Gastroesophageal sphincter (tissue), 4 donors: ENCODE measurements around the gene ZNRF3. TPM values are rescaled to one million over a fixed set of nuclear protein-coding genes. Genes with fewer than 3 reads are reported as not detected.

ENCODE experiments used
- ATAC-seq: fragments of 150-250 bp; one replicate; pipeline ENCODE4 v1.9.1; 2016; ENCODE audit warnings: mild to moderate bottlenecking, moderate library complexity
- H3K27ac ChIP-seq, 4 donors: fragments of 200-600 bp; sonication (generic) in 3 of 4; 1 replicate in 3 of 4; 2 replicates in 1 of 4; pipeline ENCODE4 v1.5.1; 2016 to 2019
- H3K27me3 ChIP-seq: fragments of 200-600 bp; sonication (generic); one replicate; pipeline ENCODE4 v1.5.1; 2019
- H3K36me3 ChIP-seq, 2 donors: fragments of 200-600 bp; sonication (generic); one replicate each; pipeline ENCODE4 v1.5.1; 2019; ENCODE audit warnings: control low read depth in 1 of 2
- H3K4me1 ChIP-seq, 3 donors: fragments of 200-600 bp; sonication (generic); 1 replicate in 2 of 3; 2 replicates in 1 of 3; pipeline ENCODE4 v1.5.1; 2016 to 2019; ENCODE audit warnings: control low read depth in 2 of 3
- H3K4me3 ChIP-seq, 2 donors: fragments of 200-600 bp; sonication (generic); one replicate each; pipeline ENCODE4 v1.5.1; 2019; ENCODE audit warnings: mild to moderate bottlenecking in 1 of 2, moderate library complexity in 1 of 2
- H3K9me3 ChIP-seq, 3 donors: fragments of 200-600 bp; sonication (generic); one replicate each; pipeline ENCODE4 v1.5.1; 2017 to 2019; ENCODE audit warnings: control low read depth in 2 of 3
- EP300 ChIP-seq: sonication (generic); formaldehyde crosslinking; IDR thresholded peaks from one replicate; pipeline ENCODE4 v1.6.1; 2017; ENCODE audit warnings: antibody characterized with exemption, mild to moderate bottlenecking
- POLR2A ChIP-seq, 2 donors: fragments of 450-650 bp; IDR thresholded peaks; one replicate each; pipeline ENCODE4 v1.6.1; 2017; ENCODE audit warnings: antibody characterized with exemption in 2 of 2, mild to moderate bottlenecking in 2 of 2, moderate library complexity in 1 of 2
- POLR2AphosphoS5 ChIP-seq: sonication (generic); formaldehyde crosslinking; IDR thresholded peaks from one replicate; pipeline ENCODE4 v1.6.1; 2017; ENCODE audit warnings: antibody characterized with exemption
- WGBS, 2 donors: methylation state at CpG; one replicate each; pipeline ENCODE4 v1.1.5; 2018; ENCODE audit warnings: low coverage in 1 of 2; 5-methylcytosine and 5-hydroxymethylcytosine counted together
- total RNA-seq, 4 donors: library from RNA; depleted of rRNA; stranded (reverse); fragments of >200 nt; gene quantifications; one replicate each; pipeline ENCODE4 v1.1.0, GENCODE V29; 2016
- TF ChIP-seq, protein P1 (sequence below), 4 experiments: fragments of 200-600 bp in 2 of 4; fragments of 450-650 bp in 2 of 4; sonication (generic) in 1 of 4; IDR thresholded peaks; one replicate each; pipeline ENCODE4 v1.5.1; 2017 to 2019; ENCODE audit warnings: antibody characterized with exemption in 4 of 4, mild to moderate bottlenecking in 2 of 4, moderate library complexity in 2 of 4

The ZNRF3 gene
- total RNA-seq, 4 donors from 2014 or later: 14.8 to 27.7 (median 19.8) TPM

DNA sequence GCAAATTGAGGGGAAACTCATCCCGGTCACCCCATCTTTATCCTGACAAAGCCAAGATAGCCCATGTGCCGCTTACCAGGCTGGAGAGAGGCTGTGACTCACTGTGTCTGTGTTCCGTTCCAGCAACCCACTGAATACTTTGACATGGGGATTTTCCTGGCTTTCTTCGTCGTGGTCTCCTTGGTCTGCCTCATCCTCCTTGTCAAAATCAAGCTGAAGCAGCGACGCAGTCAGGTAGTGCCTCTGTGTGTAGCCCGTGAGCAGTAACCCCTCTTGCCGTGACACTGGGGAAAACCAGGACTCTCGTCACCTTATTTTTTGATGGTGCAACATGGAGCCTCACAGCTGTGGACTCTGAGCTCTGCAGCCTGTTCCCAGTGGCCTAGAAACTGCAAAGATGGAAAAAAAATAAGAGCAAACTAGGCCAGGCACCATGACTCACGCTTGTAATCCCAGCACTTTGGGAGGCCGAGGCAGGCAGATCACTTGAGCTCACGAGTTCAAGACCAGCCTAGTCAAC is 161.3 kb downstream of the ZNRF3 start:
- 64 to 71% methylated on average over 5 to 12 of the region's 13 CpGs for WGBS, 2 donors
- peaks cover 0 to 67% of the 10 kb centered on the region in 2 donors for H3K36me3 ChIP-seq
- TF ChIP-seq POLR2AphosphoS5: no peak
- TF ChIP-seq EP300: no peak
- no peak for TF ChIP-seq POLR2A (IDR thresholded peaks at IDR 0.05)
- TF ChIP-seq, protein P1, sequence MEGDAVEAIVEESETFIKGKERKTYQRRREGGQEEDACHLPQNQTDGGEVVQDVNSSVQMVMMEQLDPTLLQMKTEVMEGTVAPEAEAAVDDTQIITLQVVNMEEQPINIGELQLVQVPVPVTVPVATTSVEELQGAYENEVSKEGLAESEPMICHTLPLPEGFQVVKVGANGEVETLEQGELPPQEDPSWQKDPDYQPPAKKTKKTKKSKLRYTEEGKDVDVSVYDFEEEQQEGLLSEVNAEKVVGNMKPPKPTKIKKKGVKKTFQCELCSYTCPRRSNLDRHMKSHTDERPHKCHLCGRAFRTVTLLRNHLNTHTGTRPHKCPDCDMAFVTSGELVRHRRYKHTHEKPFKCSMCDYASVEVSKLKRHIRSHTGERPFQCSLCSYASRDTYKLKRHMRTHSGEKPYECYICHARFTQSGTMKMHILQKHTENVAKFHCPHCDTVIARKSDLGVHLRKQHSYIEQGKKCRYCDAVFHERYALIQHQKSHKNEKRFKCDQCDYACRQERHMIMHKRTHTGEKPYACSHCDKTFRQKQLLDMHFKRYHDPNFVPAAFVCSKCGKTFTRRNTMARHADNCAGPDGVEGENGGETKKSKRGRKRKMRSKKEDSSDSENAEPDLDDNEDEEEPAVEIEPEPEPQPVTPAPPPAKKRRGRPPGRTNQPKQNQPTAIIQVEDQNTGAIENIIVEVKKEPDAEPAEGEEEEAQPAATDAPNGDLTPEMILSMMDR (IDR thresholded peaks at IDR 0.05): no peak
- peaks cover 0 to 28% (median 0%) of the 10 kb centered on the region in 3 donors for H3K4me1 ChIP-seq
- peak overlapping the region in 3 of 4 donors; percentile 32 to 62 (median 45) for H3K27ac ChIP-seq
- H3K4me3 ChIP-seq: no peak overlapping the region
- H3K27me3 ChIP-seq: no peaks in the 10 kb centered on the region
- ATAC-seq: peak; percentile 42
- no peaks in the 10 kb centered on the region for H3K9me3 ChIP-seq

DNA sequence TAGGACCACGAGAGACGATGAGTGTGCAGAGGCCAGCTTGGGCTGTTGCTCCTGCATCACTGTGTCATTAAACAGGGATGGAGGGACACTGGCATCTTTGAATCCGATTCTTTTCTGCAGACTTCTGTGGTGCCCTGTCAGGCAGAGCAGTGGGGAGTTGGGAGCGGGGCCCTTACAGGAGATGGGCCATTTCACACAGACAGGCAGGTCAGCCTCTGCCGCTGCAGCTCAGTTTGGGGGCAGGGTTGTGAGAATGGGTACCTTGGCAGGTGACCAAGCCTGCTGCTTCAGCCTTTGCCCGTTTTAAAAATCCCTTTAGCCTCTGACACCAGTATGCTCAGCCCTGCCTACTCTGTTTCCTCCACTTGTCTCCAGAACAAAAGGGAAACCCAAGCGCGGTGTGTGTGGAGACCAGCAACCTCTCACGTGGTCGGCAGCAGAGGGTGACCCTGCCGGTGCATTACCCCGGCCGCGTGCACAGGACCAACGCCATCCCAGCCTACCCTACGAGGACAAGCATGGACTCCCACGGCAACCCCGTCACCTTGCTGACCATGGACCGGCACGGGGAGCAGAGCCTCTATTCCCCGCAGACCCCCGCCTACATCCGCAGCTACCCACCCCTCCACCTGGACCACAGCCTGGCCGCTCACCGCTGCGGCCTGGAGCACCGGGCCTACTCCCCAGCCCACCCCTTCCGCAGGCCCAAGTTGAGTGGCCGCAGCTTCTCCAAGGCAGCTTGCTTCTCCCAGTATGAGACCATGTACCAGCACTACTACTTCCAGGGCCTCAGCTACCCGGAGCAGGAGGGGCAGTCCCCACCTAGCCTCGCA is 165.7 kb downstream of the ZNRF3 start:
- WGBS, 2 donors: 60 to 93% methylated on average over 1 to 3 of the region's 31 CpGs
- H3K4me1 ChIP-seq: peaks cover 0 to 8% (median 0%) of the 10 kb centered on the region in 3 donors
- H3K4me3 ChIP-seq: no peak overlapping the region
- no peaks in the 10 kb centered on the region for H3K27me3 ChIP-seq
- no peak overlapping the region for H3K27ac ChIP-seq
- TF ChIP-seq, protein P1 (IDR thresholded peaks at IDR 0.05): no peak
- TF ChIP-seq POLR2AphosphoS5: no peak
- TF ChIP-seq POLR2A (IDR thresholded peaks at IDR 0.05): no peak
- TF ChIP-seq EP300: no peak
- no peak for ATAC-seq
- peaks cover 0 to 75% of the 10 kb centered on the region in 2 donors for H3K36me3 ChIP-seq
- H3K9me3 ChIP-seq: no peaks in the 10 kb centered on the region

DNA sequence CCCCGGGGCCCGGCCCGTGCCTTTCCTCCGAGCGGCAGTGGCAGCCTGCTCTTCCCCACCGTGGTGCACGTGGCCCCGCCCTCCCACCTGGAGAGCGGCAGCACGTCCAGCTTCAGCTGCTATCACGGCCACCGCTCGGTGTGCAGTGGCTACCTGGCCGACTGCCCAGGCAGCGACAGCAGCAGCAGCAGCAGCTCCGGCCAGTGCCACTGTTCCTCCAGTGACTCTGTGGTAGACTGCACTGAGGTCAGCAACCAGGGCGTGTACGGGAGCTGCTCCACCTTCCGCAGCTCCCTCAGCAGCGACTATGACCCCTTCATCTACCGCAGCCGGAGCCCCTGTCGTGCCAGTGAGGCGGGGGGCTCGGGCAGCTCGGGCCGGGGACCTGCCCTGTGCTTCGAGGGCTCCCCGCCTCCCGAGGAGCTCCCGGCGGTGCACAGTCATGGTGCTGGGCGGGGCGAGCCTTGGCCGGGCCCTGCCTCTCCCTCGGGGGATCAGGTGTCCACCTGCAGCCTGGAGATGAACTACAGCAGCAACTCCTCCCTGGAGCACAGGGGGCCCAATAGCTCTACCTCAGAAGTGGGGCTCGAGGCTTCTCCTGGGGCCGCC is 166.4 kb downstream of the ZNRF3 start:
- no peaks in the 10 kb centered on the region for H3K27me3 ChIP-seq
- TF ChIP-seq EP300 (no peak), POLR2A (IDR thresholded peaks at IDR 0.05) (no peak), POLR2AphosphoS5 (no peak)
- TF ChIP-seq, protein P1 (IDR thresholded peaks at IDR 0.05): no peak
- H3K9me3 ChIP-seq: no peaks in the 10 kb centered on the region
- H3K4me3 ChIP-seq: no peak overlapping the region
- H3K27ac ChIP-seq: no peak overlapping the region
- peaks cover 0 to 68% of the 10 kb centered on the region in 2 donors for H3K36me3 ChIP-seq
- H3K4me1 ChIP-seq: peaks cover 0 to 3% (median 0%) of the 10 kb centered on the region in 3 donors
- ATAC-seq: no peak
- no CpG with 5 or more reads among the region's 38 CpGs for WGBS, 2 donors

DNA sequence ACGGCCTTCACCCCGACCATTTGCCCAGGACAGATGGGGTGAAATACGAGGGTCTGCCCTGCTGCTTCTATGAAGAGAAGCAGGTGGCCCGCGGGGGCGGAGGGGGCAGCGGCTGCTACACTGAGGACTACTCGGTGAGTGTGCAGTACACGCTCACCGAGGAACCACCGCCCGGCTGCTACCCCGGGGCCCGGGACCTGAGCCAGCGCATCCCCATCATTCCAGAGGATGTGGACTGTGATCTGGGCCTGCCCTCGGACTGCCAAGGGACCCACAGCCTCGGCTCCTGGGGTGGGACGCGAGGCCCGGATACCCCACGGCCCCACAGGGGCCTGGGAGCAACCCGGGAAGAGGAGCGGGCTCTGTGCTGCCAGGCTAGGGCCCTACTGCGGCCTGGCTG is 167.1 kb downstream of the ZNRF3 start:
- Histone ChIP-seq H3K4me1 (no peaks in the 10 kb centered on the region), H3K36me3 (peaks cover 0 to 61% of the 10 kb centered on the region in 2 donors), H3K27ac (no peak overlapping the region), H3K4me3 (no peak overlapping the region), H3K9me3 (no peaks in the 10 kb centered on the region), H3K27me3 (no peaks in the 10 kb centered on the region)
- WGBS, 2 donors: no CpG with 5 or more reads among the region's 24 CpGs
- TF ChIP-seq EP300 (no peak), POLR2AphosphoS5 (no peak), POLR2A (IDR thresholded peaks at IDR 0.05) (no peak)
- TF ChIP-seq, protein P1 (IDR thresholded peaks at IDR 0.05): no peak
- no peak for ATAC-seq
